K562 (cell line): ENCODE results near the gene SNX4. TPM values are rescaled to one million over a fixed set of nuclear protein-coding genes. Genes with fewer than 3 reads are reported as not detected.

Experiments
- DACH1 ChIP-seq: fragments of 450-650 bp; IDR thresholded peaks from 2 replicates; pipeline ENCODE4 v1.6.1; 2018; ENCODE audit not compliant: partially characterized antibody
- DPF2 ChIP-seq: fragments of 450-650 bp; IDR thresholded peaks from 2 replicates; pipeline ENCODE4 v1.6.1; 2016
- HDAC6 ChIP-seq: IDR thresholded peaks from 2 replicates; pipeline ENCODE4 v1.6.1; 2012; ENCODE audit warnings: low read depth, mild to moderate bottlenecking, control low read depth, inconsistent platforms, low read length, moderate library complexity
- JUND ChIP-seq, 2 experiments: IDR thresholded peaks; 2 replicates in 1 of 2; 3 replicates in 1 of 2; pipeline ENCODE4 v1.6.1; 2011; ENCODE audit warnings: borderline replicate concordance in 2 of 2, low read depth in 2 of 2, low read length in 2 of 2, improper control_type of control experiment in 1 of 2, missing biosample characterization in 1 of 2, missing genetic modification characterization in 1 of 2, missing genetic modification reagents in 1 of 2
- KAT7 ChIP-seq: sonication (generic); formaldehyde crosslinking; IDR thresholded peaks from 2 replicates; pipeline ENCODE4 v1.8.0; 2022; ENCODE audit warnings: missing genetic modification reagents, mild to moderate bottlenecking, borderline replicate concordance
- KHSRP ChIP-seq: fragments of 450-650 bp; IDR thresholded peaks from 2 replicates; pipeline ENCODE4 v1.6.1; 2017
- NR2C1 ChIP-seq, 2 experiments: fragments of 450-650 bp; IDR thresholded peaks; 2 replicates each; pipeline ENCODE4 v1.6.1; 2017; ENCODE audit warnings: mild to moderate bottlenecking in 2 of 2, antibody characterized with exemption in 1 of 2, inconsistent platforms in 1 of 2, missing compliant biosample characterization in 1 of 2, missing genetic modification characterization in 1 of 2
- RCOR1 ChIP-seq, 2 experiments: IDR thresholded peaks; 2 replicates each; pipeline ENCODE4 v1.6.1; 2012; ENCODE audit warnings: low read depth in 2 of 2, low read length in 2 of 2, borderline replicate concordance in 1 of 2, improper control_type of control experiment in 1 of 2
- STAG1 ChIP-seq: sonication (generic); formaldehyde crosslinking; IDR thresholded peaks from 2 replicates; pipeline ENCODE4 v1.5.0; 2020; ENCODE audit warnings: missing genetic modification reagents, borderline replicate concordance
- THAP7 ChIP-seq: fragments of 250-450 bp; sonication (Bioruptor Pico); IDR thresholded peaks from 2 replicates; pipeline ENCODE4 v1.5.0; 2021
- ZFX ChIP-seq: sonication (generic); formaldehyde crosslinking; IDR thresholded peaks from 2 replicates; pipeline ENCODE4 v1.8.0; 2022; ENCODE audit warnings: mild to moderate bottlenecking, missing genetic modification reagents, moderate library complexity
- ZKSCAN3 ChIP-seq: fragments of 250-450 bp; sonication (Bioruptor Pico); IDR thresholded peaks from 2 replicates; pipeline ENCODE4 v1.4.0; 2020
- ZNF134 ChIP-seq: fragments of 250-450 bp; sonication (Bioruptor Pico); conservative IDR thresholded peaks from 2 replicates; pipeline ENCODE4 v1.4.0; 2020
- ZNF696 ChIP-seq: fragments of 250-450 bp; sonication (Bioruptor Pico); conservative IDR thresholded peaks from 2 replicates; pipeline ENCODE4 v1.4.0; 2020; ENCODE audit warnings: mild to moderate bottlenecking, moderate library complexity
- ZNF778 ChIP-seq: fragments of 450-650 bp; formaldehyde crosslinking; IDR thresholded peaks from 2 replicates; pipeline ENCODE4 v1.4.0; 2020; ENCODE audit warnings: mild to moderate bottlenecking, moderate library complexity
- polyA plus RNA-seq, 8 experiments: library from polyadenylated mRNA; depleted of rRNA in 4 of 8; stranded (reverse) in 5 of 8; unstranded in 3 of 8; fragments of >200 nt; fragmentation: Nextera tagmentation in 2 of 8; fragmentation: Illumina TruSeq in 1 of 8; extraction: Ambion mirVana in 2 of 8; extraction: Trizol in 1 of 8; gene quantifications; 2 replicates each; pipeline versions ENCODE4 v1.2.1 to v1.2.3, GENCODE V29; 2011 to 2014; ENCODE audit warnings: inconsistent platforms in 1 of 8, missing spikeins in 1 of 8
- total RNA-seq, 7 experiments: library from RNA; depleted of rRNA in 6 of 7; stranded (reverse); fragments of >200 nt in 6 of 7; fragmentation: Illumina TruSeq in 2 of 7; extraction: Trizol in 2 of 7; gene quantifications; 2 replicates each; pipeline versions ENCODE4 v1.2.1 to v1.2.3, GENCODE V29; 2011 to 2021; ENCODE audit warnings: low replicate concordance in 1 of 7
- TF ChIP-seq, protein P1 (sequence below): fragments of 450-650 bp; IDR thresholded peaks from 2 replicates; pipeline ENCODE4 v1.6.1; 2014; ENCODE audit warnings: low read depth, mild to moderate bottlenecking, moderate library complexity, borderline replicate concordance
- TF ChIP-seq, protein P2 (sequence below): fragments of 250-450 bp; sonication (Bioruptor Pico); IDR thresholded peaks from 2 replicates; pipeline ENCODE4 v1.5.0; 2021
- TF ChIP-seq, protein P3 (sequence below): fragments of 450-650 bp; formaldehyde crosslinking; conservative IDR thresholded peaks from 2 replicates; pipeline ENCODE4 v1.4.0; 2022; ENCODE audit warnings: mild to moderate bottlenecking, missing genetic modification characterization
- TF ChIP-seq, protein P4 (sequence below): fragments of 450-650 bp; IDR thresholded peaks from 2 replicates; pipeline ENCODE4 v1.6.1; 2018; ENCODE audit warnings: mild to moderate bottlenecking, low read depth; ENCODE audit not compliant: partially characterized antibody
- TF ChIP-seq, protein P5 (sequence below): fragments of 250-450 bp; sonication (Bioruptor Pico); IDR thresholded peaks from 2 replicates; pipeline ENCODE4 v1.8.0; 2022; ENCODE audit warnings: inconsistent platforms

SNX4 gene
- total and polyA plus RNA-seq, 9 of the 15 experiments (the other 6 are each of a cell fraction or from before 2014, with no cell fraction given) = 11.4 to 40.3 (median 30.0) TPM

GRCh38 chr3:125433091-125433534 is 86.9 kb downstream of the SNX4 start (continued):
- TF ChIP-seq, protein P1, sequence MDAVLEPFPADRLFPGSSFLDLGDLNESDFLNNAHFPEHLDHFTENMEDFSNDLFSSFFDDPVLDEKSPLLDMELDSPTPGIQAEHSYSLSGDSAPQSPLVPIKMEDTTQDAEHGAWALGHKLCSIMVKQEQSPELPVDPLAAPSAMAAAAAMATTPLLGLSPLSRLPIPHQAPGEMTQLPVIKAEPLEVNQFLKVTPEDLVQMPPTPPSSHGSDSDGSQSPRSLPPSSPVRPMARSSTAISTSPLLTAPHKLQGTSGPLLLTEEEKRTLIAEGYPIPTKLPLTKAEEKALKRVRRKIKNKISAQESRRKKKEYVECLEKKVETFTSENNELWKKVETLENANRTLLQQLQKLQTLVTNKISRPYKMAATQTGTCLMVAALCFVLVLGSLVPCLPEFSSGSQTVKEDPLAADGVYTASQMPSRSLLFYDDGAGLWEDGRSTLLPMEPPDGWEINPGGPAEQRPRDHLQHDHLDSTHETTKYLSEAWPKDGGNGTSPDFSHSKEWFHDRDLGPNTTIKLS = no peak
- TF ChIP-seq DPF2 = peak; percentile 99
- no peak for TF ChIP-seq HDAC6
- peak; percentile 89 for TF ChIP-seq KHSRP
- no peak for TF ChIP-seq ZNF778 (CRISPR knock-in tag)
- TF ChIP-seq ZNF134 (CRISPR knock-in tag) = 0 out of 2 replicates have a peak, but pooled peaks have one; percentile 20
- peak; percentile 88 to 96; a peak in 3 of 4 replicates for TF ChIP-seq RCOR1 (IDR thresholded peaks at IDR 0.05; ENCODE audit: borderline replicate concordance in 1 of 2, low read depth in 2 of 2, low read length in 2 of 2)
- peak; percentile 68 for TF ChIP-seq JUND (IDR thresholded peaks at IDR 0.05; ENCODE audit: borderline replicate concordance, low read depth, low read length)
- TF ChIP-seq JUND (tag; IDR thresholded peaks at IDR 0.05; ENCODE audit: borderline replicate concordance, low read depth, low read length) = peak; percentile 42; the same call in 2 of the 3 replicates
- no peak for TF ChIP-seq ZKSCAN3 (CRISPR knock-in tag)
- TF ChIP-seq, protein P2, sequence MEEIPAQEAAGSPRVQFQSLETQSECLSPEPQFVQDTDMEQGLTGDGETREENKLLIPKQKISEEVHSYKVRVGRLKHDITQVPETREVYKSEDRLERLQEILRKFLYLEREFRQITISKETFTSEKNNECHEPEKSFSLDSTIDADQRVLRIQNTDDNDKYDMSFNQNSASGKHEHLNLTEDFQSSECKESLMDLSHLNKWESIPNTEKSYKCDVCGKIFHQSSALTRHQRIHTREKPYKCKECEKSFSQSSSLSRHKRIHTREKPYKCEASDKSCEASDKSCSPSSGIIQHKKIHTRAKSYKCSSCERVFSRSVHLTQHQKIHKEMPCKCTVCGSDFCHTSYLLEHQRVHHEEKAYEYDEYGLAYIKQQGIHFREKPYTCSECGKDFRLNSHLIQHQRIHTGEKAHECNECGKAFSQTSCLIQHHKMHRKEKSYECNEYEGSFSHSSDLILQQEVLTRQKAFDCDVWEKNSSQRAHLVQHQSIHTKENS (CRISPR knock-in tag) = no peak
- TF ChIP-seq THAP7 = no peak
- TF ChIP-seq, protein P3, sequence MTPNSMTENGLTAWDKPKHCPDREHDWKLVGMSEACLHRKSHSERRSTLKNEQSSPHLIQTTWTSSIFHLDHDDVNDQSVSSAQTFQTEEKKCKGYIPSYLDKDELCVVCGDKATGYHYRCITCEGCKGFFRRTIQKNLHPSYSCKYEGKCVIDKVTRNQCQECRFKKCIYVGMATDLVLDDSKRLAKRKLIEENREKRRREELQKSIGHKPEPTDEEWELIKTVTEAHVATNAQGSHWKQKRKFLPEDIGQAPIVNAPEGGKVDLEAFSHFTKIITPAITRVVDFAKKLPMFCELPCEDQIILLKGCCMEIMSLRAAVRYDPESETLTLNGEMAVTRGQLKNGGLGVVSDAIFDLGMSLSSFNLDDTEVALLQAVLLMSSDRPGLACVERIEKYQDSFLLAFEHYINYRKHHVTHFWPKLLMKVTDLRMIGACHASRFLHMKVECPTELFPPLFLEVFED = no peak
- TF ChIP-seq DACH1 = peak; percentile 73
- peak; percentile 64 for TF ChIP-seq NR2C1 (IDR thresholded peaks at IDR 0.05)
- peak; percentile 60 for TF ChIP-seq NR2C1 (tag; IDR thresholded peaks at IDR 0.05)
- no peak for TF ChIP-seq STAG1
- TF ChIP-seq ZNF696 (CRISPR knock-in tag) = no peak
- TF ChIP-seq KAT7 = peak; percentile 68; the same call in 1 of the 2 replicates
- TF ChIP-seq, protein P4, sequence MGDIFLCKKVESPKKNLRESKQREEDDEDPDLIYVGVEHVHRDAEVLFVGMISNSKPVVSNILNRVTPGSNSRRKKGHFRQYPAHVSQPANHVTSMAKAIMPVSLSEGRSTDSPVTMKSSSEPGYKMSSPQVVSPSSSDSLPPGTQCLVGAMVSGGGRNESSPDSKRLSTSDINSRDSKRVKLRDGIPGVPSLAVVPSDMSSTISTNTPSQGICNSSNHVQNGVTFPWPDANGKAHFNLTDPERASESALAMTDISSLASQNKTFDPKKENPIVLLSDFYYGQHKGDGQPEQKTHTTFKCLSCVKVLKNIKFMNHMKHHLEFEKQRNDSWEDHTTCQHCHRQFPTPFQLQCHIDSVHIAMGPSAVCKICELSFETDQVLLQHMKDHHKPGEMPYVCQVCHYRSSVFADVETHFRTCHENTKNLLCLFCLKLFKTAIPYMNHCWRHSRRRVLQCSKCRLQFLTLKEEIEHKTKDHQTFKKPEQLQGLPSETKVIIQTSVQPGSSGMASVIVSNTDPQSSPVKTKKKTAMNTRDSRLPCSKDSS = peak; percentile 76
- TF ChIP-seq, protein P5, sequence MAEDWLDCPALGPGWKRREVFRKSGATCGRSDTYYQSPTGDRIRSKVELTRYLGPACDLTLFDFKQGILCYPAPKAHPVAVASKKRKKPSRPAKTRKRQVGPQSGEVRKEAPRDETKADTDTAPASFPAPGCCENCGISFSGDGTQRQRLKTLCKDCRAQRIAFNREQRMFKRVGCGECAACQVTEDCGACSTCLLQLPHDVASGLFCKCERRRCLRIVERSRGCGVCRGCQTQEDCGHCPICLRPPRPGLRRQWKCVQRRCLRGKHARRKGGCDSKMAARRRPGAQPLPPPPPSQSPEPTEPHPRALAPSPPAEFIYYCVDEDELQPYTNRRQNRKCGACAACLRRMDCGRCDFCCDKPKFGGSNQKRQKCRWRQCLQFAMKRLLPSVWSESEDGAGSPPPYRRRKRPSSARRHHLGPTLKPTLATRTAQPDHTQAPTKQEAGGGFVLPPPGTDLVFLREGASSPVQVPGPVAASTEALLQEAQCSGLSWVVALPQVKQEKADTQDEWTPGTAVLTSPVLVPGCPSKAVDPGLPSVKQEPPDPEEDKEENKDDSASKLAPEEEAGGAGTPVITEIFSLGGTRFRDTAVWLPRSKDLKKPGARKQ = no peak
- TF ChIP-seq ZFX (CRISPR knock-in tag) = no peak
